CD4-positive, alpha-beta T cell (primary cell): ENCODE data around the gene GBA2. TPM values are rescaled to one million over a fixed set of nuclear protein-coding genes. Genes with fewer than 3 reads are reported as not detected.

Source experiments
- ATAC-seq: fragments of 200-7000 bp; cut with Tn5 transposase; one replicate; pipeline ENCODE4 v1.10.0; 2022; ENCODE audit warnings: mild to moderate bottlenecking; ENCODE audit not compliant: poor library complexity
- CTCF ChIA-PET: fragments of 350-600 bp; sonication (Branson Sonifier 250); formaldehyde crosslinking; loops from one replicate; lab custom pipeline; 2021; ENCODE audit warnings: antibody characterized with exemption, inconsistent platforms; lab: Charles Lee
- POLR2A ChIA-PET: fragments of 350-600 bp; sonication (Branson Sonifier 250); formaldehyde crosslinking; loops from one replicate; lab custom pipeline; 2021; ENCODE audit warnings: antibody characterized with exemption, inconsistent platforms; lab: Charles Lee
- DNase-seq, 14 experiments: peaks; one replicate each; pipeline ENCODE4 v3.0.0-alpha.2; 2013 to 2020; ENCODE audit warnings: mixed read lengths in 2 of 14
- H3K27ac ChIP-seq, 2 donors: one replicate each; pipeline versions ENCODE4 v1.5.1 to v1.7.0; 2013; ENCODE audit warnings: low read length in 2 of 2, low read depth in 1 of 2, mild to moderate bottlenecking in 1 of 2
- H3K27me3 ChIP-seq, 2 experiments: 1 replicate in 1 of 2; 2 replicates in 1 of 2; pipeline versions ENCODE4 v1.6.1 to v1.7.0; 2013; ENCODE audit warnings: low read length in 2 of 2, control low read depth in 1 of 2, mild to moderate bottlenecking in 1 of 2, moderate library complexity in 1 of 2; ENCODE audit not compliant: insufficient read depth in 2 of 2, control insufficient read depth in 1 of 2
- H3K36me3 ChIP-seq: one replicate; pipeline ENCODE4 v1.6.1; 2013; ENCODE audit warnings: low read length, control low read depth; ENCODE audit not compliant: insufficient read depth
- H3K4me1 ChIP-seq: one replicate; pipeline ENCODE4 v1.6.1; 2013; ENCODE audit warnings: low read length, control low read depth; ENCODE audit not compliant: insufficient read depth
- H3K4me3 ChIP-seq: one replicate; pipeline ENCODE4 v1.5.1; 2013; ENCODE audit warnings: mild to moderate bottlenecking, low read length, moderate library complexity
- H3K9me3 ChIP-seq, 2 experiments: 1 replicate in 1 of 2; 2 replicates in 1 of 2; pipeline versions ENCODE4 v1.6.1 to v1.7.0; 2013; ENCODE audit warnings: low read length in 2 of 2, mild to moderate bottlenecking in 2 of 2, control low read depth in 1 of 2, moderate library complexity in 1 of 2; ENCODE audit not compliant: control insufficient read depth in 1 of 2, insufficient read depth in 1 of 2
- H3K27ac Mint-ChIP-seq: one replicate; pipeline ENCODE4 v1.8.0; 2020; ENCODE audit warnings: mixed read lengths
- H3K27me3 Mint-ChIP-seq: one replicate; pipeline ENCODE4 v1.8.0; 2021; ENCODE audit warnings: mixed read lengths
- H3K36me3 Mint-ChIP-seq: one replicate; pipeline ENCODE4 v1.8.0; 2021; ENCODE audit warnings: low read depth, mixed read lengths
- H3K4me1 Mint-ChIP-seq: one replicate; pipeline ENCODE4 v1.8.0; 2021; ENCODE audit warnings: low read depth, mixed read lengths
- H3K4me3 Mint-ChIP-seq: one replicate; pipeline ENCODE4 v1.8.0; 2020; ENCODE audit warnings: mild to moderate bottlenecking, mixed read lengths
- H3K9me3 Mint-ChIP-seq: one replicate; pipeline ENCODE4 v1.8.0; 2020; ENCODE audit warnings: mixed read lengths
- intact Hi-C, 2 experiments: fragments of 100-400 bp; cut with DNase I in 1 of 2; cut with micrococcal nuclease in 1 of 2; formaldehyde crosslinking; loops; one replicate each; pipeline versions ENCODE4 v1.15.1 to v1.9.0; 2023 to 2025; cut with DNase I, micrococcal nuclease
- total RNA-seq, 174 experiments: library from RNA in 2 of 174; stranded (reverse) in 2 of 174; gene quantifications; one replicate each; pipeline ENCODE4 v1.2.3 and lab custom pipeline; 2021 to 2026
- TF ChIP-seq, protein P1 (sequence below): fragments of 200-600 bp; IDR thresholded peaks from one replicate; pipeline ENCODE4 v1.8.0; 2022; ENCODE audit warnings: antibody characterized with exemption, mild to moderate bottlenecking

The GBA2 gene
- total RNA-seq, 2 experiments from 2014 or later = 17.3 to 18.6 TPM

DNA sequence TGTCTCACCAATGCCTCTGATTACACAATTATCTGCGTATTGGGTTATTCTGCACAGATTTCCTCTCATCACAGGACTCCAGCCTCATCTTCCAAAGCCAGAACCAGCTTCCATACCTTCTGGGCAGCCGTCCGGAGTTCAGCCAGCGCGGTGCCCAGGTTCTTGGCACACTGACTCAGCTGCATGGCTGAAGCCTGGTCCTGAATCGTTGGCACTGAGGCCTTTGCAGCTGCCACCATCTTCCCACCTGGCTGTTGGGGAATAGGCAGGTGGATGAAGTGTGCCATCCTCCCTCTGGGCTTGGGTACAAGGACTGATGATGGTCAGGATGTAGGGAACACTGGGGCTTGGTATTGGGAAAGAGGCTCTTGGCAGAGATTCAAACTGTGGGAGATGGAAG lies 34.9 kb downstream of the GBA2 start:
- H3K36me3 ChIP-seq = peaks cover 92% of the 10 kb centered on the region
- H3K4me1 Mint-ChIP-seq = no peaks in the 10 kb centered on the region
- H3K27me3 ChIP-seq = no peaks in the 10 kb centered on the region
- no peaks in the 10 kb centered on the region for H3K27me3 Mint-ChIP-seq
- ChIA-PET POLR2A (interaction anchor here (0.7 to 1.8 kb wide), 2 partner anchors 15 to 67 kb away, joined by 3 to 4 read pairs; no protein-coding TSS in a partner anchor), CTCF (interaction anchor here (1.0 to 1.9 kb wide), 2 partner anchors 14 to 23 kb away, joined by 3 to 5 read pairs; no protein-coding TSS in a partner anchor)
- intact Hi-C loops = no loop called here
- no peak overlapping the region for H3K4me3 ChIP-seq
- DNase-seq (no peak), ATAC-seq (no peak)
- no peaks in the 10 kb centered on the region for H3K4me1 ChIP-seq
- no peak overlapping the region for H3K27ac Mint-ChIP-seq
- no peaks in the 10 kb centered on the region for H3K9me3 Mint-ChIP-seq
- TF ChIP-seq, protein P1, sequence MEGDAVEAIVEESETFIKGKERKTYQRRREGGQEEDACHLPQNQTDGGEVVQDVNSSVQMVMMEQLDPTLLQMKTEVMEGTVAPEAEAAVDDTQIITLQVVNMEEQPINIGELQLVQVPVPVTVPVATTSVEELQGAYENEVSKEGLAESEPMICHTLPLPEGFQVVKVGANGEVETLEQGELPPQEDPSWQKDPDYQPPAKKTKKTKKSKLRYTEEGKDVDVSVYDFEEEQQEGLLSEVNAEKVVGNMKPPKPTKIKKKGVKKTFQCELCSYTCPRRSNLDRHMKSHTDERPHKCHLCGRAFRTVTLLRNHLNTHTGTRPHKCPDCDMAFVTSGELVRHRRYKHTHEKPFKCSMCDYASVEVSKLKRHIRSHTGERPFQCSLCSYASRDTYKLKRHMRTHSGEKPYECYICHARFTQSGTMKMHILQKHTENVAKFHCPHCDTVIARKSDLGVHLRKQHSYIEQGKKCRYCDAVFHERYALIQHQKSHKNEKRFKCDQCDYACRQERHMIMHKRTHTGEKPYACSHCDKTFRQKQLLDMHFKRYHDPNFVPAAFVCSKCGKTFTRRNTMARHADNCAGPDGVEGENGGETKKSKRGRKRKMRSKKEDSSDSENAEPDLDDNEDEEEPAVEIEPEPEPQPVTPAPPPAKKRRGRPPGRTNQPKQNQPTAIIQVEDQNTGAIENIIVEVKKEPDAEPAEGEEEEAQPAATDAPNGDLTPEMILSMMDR = no peak
- H3K9me3 ChIP-seq = no peaks in the 10 kb centered on the region
- H3K27ac ChIP-seq = no peak overlapping the region
- H3K36me3 Mint-ChIP-seq = peaks cover 87% of the 10 kb centered on the region
- no peak overlapping the region for H3K4me3 Mint-ChIP-seq

DNA sequence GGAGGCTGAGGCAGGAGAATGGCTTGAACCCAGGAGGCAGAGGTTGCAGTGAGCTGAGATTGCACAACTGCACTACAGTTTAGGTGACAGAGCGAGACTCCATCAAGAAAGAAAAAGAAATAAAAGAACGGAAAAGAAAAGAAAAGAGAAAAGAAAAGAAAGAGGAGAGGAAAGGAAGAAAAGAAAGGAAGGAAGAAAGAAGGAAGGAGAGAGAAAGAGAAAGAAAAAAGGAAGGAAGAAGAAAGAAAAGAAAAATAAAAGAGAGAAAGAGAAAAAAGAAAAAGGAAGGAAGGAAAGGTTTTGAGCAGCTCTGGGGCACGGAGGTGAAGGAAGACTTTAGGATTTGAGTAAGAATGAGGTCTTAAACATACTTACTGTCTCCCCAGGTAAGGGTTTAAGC lies 35.5 kb downstream of the GBA2 start:
- Histone ChIP-seq H3K36me3 (peaks cover 92% of the 10 kb centered on the region), H3K27me3 (no peaks in the 10 kb centered on the region), H3K4me3 (no peak overlapping the region), H3K27ac (no peak overlapping the region), H3K9me3 (no peaks in the 10 kb centered on the region), H3K4me1 (no peaks in the 10 kb centered on the region)
- H3K36me3 Mint-ChIP-seq = peaks cover 83% of the 10 kb centered on the region
- ChIA-PET CTCF (interaction anchor here (0.8 to 1.9 kb wide), 3 partner anchors 14 to 96 kb away, joined by 3 to 5 read pairs (median 4); no protein-coding TSS in a partner anchor), POLR2A (interaction anchor here (0.7 to 1.8 kb wide), 2 partner anchors 15 to 67 kb away, joined by 3 to 4 read pairs; no protein-coding TSS in a partner anchor)
- ATAC-seq = no peak
- intact Hi-C loops = no loop called here
- no peak overlapping the region for H3K4me3 Mint-ChIP-seq
- TF ChIP-seq, protein P1 = no peak
- no peak for DNase-seq
- no peaks in the 10 kb centered on the region for H3K27me3 Mint-ChIP-seq
- no peaks in the 10 kb centered on the region for H3K4me1 Mint-ChIP-seq
- no peaks in the 10 kb centered on the region for H3K9me3 Mint-ChIP-seq
- no peak overlapping the region for H3K27ac Mint-ChIP-seq

DNA sequence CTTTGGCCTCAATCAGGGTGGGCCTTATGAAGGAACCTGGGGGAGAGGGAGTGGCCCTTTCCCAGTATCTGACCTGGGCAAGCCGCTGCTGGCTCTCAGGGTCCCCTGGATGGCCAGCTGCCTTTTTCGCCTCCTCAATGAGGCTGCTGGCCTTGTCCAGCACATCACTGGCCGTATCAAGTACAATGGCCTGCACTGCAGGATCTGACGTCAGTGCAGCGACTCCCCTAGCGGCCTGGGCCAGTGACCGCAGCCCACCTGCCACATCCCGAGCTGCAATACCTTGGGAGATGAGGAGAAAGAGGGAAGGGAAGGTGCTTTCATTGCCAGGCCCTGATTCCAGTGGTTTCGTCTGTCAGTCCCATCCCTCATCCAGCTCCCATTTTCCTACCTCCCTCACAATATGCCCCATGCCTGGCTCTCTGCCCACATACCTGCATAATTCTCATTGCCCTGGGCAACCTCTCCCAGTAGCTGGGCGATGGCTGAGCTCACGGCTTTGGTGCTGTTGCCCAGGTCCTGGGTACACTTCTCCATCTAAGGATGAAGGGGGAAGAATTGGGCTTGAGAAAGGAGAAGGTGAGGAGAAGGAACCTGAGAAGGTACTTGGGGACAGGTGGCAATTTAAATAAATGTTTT lies 36.1 kb downstream of the GBA2 start:
- H3K36me3 ChIP-seq = peaks cover 92% of the 10 kb centered on the region
- no peaks in the 10 kb centered on the region for H3K9me3 ChIP-seq
- no peaks in the 10 kb centered on the region for H3K4me1 ChIP-seq
- no peaks in the 10 kb centered on the region for H3K9me3 Mint-ChIP-seq
- no peak overlapping the region for H3K27ac ChIP-seq
- no peak overlapping the region for H3K4me3 ChIP-seq
- TF ChIP-seq, protein P1 = no peak
- H3K27me3 Mint-ChIP-seq = no peaks in the 10 kb centered on the region
- POLR2A ChIA-PET = interaction anchor here (1.2 to 1.8 kb wide), 2 partner anchors 19 to 66 kb away, joined by 4 read pairs; partner anchors contain the start of gene TLN1
- no peaks in the 10 kb centered on the region for H3K27me3 ChIP-seq
- no peaks in the 10 kb centered on the region for H3K4me1 Mint-ChIP-seq
- CTCF ChIA-PET = interaction anchor here (0.8 to 1.9 kb wide), 3 partner anchors 15 to 96 kb away, joined by 3 to 5 read pairs (median 4); no protein-coding TSS in a partner anchor
- DNase-seq = no peak
- intact Hi-C loops = no loop called here
- H3K27ac Mint-ChIP-seq = no peak overlapping the region
- ATAC-seq = no peak
- H3K36me3 Mint-ChIP-seq = peaks cover 76% of the 10 kb centered on the region
- H3K4me3 Mint-ChIP-seq = no peak overlapping the region
